ENCODE data around the gene PHF1.

- TF ChIP-seq CTCF (conservative IDR thresholded peaks at IDR 0.05 in 1 of 2, IDR thresholded peaks at IDR 0.05 in 1 of 2; ENCODE audit: extremely low read depth in 1 of 2, insufficient read depth in 1 of 2, low read depth in 1 of 2, low read length in 2 of 2): no peak
- TF ChIP-seq EZH2 (IDR thresholded peaks at IDR 0.05; ENCODE audit: borderline replicate concordance, low read length): no peak
Measured at GRCh38 chr6:33418690-33419291, 8.0 kb downstream of the PHF1 start.

All from mammary epithelial cell (primary cell).